NCI-H2171 treated with DMSO at 0.1 percent for 48 hours (cell line): ENCODE measurements around the gene MKNK2.
"Not testable (repeated sequence)": the region's sequence is repeated elsewhere in the genome, so short reads cannot be mapped to it uniquely, and the experiment has no call there.

Source experiments
- DNase-seq: peaks from one replicate; lab custom pipeline; 2025; lab: John Stamatoyannopoulos, UW

MKNK2 gene

GRCh38 chr19:1992759-1993260 lies 58.2 kb downstream of the MKNK2 start:
- no peak for DNase-seq

DNA sequence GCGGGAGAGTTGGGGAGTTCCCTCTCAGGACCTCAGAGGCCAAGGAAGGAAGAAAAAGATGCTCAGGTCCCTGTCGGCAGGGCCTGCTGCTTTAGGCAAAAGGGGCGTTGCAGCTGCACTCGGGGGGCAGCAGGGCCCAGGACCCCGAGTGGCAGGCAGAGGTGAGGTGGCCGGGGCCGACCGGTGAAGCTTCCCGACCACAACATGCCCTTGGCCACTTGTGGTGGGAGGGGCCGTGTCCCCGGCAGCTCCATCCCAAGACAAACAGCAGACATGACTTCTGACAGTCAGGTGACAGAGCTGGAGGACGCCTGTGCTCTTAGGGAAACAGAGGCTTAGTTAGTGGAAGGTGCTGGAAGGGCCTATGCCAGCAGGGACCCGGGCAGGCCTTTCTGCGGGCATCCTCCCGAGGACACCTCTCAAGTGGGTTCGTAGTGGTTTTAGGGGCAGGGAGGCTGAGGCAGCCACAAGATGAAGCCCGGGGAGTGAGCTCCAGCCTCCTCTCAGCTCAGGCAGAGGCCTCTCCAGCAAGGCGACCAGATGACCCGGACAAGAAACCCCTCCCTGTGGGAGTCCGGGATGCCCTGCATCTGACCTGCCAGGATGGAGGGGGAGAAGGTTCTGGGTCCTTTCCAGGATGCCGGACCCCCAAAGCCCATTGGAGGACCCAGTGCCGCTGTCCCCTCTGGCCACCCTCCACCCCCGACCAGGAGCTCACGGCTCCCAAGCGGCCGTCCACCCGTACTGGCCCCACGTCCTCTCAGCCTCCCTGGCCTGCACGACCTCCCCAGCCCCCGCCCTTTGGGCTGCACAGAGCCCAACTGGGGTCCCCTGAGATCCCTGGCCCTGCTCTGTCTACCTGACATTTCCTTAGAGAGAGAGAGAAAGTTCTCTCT lies 59.8 kb downstream of the MKNK2 start:
- DNase-seq: no peak

- no peak for DNase-seq
Observed at GRCh38 chr19:1990230-1991017, 60.6 kb downstream of the MKNK2 start.

GRCh38 chr19:1989513-1990229 lies 61.4 kb downstream of the MKNK2 start:
- DNase-seq: no peak

DNA sequence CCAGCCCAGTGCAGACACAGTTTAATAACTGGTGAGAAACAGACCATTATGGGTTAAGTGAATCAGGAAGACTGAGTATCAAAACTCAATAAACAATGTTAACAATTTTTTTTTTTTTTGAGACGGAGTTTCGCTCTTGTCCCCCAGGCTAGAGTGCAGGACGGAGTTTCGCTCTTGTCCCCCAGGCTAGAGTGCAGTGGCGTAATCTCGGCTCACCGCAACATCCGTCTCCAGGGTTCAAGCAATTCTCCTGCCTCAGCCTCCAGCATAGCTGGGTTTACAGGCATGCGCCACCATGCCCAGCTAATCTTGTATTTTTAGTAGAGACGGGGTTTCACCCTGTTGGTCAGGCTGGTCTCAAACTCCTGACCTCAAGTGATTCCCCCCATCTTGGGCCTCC lies 62.6 kb downstream of the MKNK2 start:
- not testable (repeated sequence) for DNase-seq
